Mesothelial cell of epicardium (in vitro differentiated cells): ENCODE data around the gene CLDN14. TPM values are rescaled to one million over a fixed set of nuclear protein-coding genes. Genes with fewer than 3 reads are reported as not detected.

Source experiments
- DNase-seq, 2 experiments: peaks; one replicate each; pipeline ENCODE4 v3.0.0; 2021; ENCODE audit warnings: low spot score in 2 of 2; ENCODE audit not compliant: unreplicated experiment in 2 of 2
- H3K27ac Mint-ChIP-seq: 2 replicates; pipeline ENCODE4 v1.8.0; 2021; ENCODE audit warnings: mixed read lengths
- H3K27me3 Mint-ChIP-seq: 2 replicates; pipeline ENCODE4 v1.8.0; 2021; ENCODE audit warnings: low read depth, mixed read lengths
- H3K36me3 Mint-ChIP-seq: 2 replicates; pipeline ENCODE4 v1.8.0; 2021; ENCODE audit warnings: mixed read lengths
- H3K4me1 Mint-ChIP-seq: 2 replicates; pipeline ENCODE4 v1.8.0; 2021; ENCODE audit warnings: mixed read lengths
- H3K4me3 Mint-ChIP-seq: 2 replicates; pipeline ENCODE4 v1.8.0; 2021; ENCODE audit warnings: mild to moderate bottlenecking, moderate library complexity, mixed read lengths
- H3K9me3 Mint-ChIP-seq: 2 replicates; pipeline ENCODE4 v1.8.0; 2021; ENCODE audit warnings: mixed read lengths
- total RNA-seq: library from RNA; stranded (reverse); gene quantifications from 3 replicates; pipeline ENCODE4 v1.2.1, GENCODE V29; 2021
- TF ChIP-seq, protein P1 (sequence below): fragments of 200-600 bp; sonication (generic); IDR thresholded peaks from one replicate; pipeline ENCODE4 v1.5.0; 2021; ENCODE audit warnings: antibody characterized with exemption; ENCODE audit not compliant: unreplicated experiment

CLDN14 gene
- total RNA-seq, 1 donor from 2014 or later: not detected

DNA sequence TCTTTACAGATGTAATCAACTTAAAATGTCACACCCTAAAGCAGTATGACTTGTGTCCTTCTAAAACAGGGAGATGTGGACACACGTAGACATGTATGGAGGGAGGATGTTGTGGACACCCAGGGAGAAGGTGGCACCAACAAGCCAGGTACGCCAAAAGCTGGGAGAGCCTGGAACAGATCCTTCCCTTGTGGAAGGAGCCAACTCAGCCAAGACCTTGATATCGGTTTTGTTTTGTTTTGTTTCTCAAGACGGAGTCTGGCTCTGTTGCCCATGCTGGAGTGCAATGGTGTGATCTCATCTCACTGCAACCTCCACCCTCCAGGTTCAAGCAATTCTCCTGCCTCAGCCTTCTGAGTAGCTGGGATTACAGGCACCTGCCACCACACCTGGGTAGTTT lies 49.1 kb downstream of the CLDN14 start:
- DNase-seq: no peak
- peaks cover 13% of the 10 kb centered on the region for H3K4me1 Mint-ChIP-seq

DNA sequence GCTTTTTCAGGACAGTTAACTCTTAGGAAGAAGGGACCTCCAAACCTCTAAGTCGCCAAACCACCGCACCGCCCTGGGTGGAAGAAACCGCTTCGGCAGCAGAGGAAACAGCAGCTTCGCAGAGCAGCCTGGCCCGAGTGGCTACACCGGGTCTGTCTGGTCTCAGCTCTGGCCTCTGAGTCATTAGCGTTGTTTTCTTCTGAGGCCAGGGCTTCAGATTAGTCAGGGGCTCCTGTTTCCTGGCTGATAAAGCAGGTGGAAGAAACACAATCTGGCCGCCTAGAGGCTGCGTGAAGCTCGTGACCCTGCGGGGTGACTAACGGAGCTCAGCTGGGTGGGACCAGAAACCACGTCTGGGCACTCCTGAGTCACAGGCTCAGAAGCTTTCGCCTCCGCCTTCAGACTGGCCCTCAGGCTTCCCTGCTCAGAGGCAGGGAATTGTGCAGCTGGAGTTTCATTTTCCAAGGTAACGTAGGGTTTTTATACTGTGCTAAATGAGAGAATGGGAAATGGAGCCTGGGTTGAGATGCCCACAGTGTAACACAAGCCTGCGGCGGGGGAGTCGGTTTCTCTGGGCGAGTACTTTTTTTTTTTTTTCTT lies 49.9 kb downstream of the CLDN14 start:
- Mint-ChIP-seq H3K27ac (peak overlapping the region; percentile 47), H3K4me3 (peak overlapping the region; percentile 30), H3K36me3 (no peaks in the 10 kb centered on the region), H3K27me3 (peaks cover 7% of the 10 kb centered on the region), H3K9me3 (no peaks in the 10 kb centered on the region), H3K4me1 (peaks cover 13% of the 10 kb centered on the region)
- peak in 1 of 2 experiments; percentile 46 for DNase-seq
- TF ChIP-seq, protein P1, sequence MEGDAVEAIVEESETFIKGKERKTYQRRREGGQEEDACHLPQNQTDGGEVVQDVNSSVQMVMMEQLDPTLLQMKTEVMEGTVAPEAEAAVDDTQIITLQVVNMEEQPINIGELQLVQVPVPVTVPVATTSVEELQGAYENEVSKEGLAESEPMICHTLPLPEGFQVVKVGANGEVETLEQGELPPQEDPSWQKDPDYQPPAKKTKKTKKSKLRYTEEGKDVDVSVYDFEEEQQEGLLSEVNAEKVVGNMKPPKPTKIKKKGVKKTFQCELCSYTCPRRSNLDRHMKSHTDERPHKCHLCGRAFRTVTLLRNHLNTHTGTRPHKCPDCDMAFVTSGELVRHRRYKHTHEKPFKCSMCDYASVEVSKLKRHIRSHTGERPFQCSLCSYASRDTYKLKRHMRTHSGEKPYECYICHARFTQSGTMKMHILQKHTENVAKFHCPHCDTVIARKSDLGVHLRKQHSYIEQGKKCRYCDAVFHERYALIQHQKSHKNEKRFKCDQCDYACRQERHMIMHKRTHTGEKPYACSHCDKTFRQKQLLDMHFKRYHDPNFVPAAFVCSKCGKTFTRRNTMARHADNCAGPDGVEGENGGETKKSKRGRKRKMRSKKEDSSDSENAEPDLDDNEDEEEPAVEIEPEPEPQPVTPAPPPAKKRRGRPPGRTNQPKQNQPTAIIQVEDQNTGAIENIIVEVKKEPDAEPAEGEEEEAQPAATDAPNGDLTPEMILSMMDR: no peak

More for the DNA sequence above, 49.1 kb downstream of the CLDN14 start:
- no peak overlapping the region for H3K27ac Mint-ChIP-seq
- TF ChIP-seq, protein P1: no peak
- H3K27me3 Mint-ChIP-seq: peaks cover 7% of the 10 kb centered on the region
- H3K4me3 Mint-ChIP-seq: no peak overlapping the region
- H3K9me3 Mint-ChIP-seq: no peaks in the 10 kb centered on the region
- H3K36me3 Mint-ChIP-seq: no peaks in the 10 kb centered on the region

DNA sequence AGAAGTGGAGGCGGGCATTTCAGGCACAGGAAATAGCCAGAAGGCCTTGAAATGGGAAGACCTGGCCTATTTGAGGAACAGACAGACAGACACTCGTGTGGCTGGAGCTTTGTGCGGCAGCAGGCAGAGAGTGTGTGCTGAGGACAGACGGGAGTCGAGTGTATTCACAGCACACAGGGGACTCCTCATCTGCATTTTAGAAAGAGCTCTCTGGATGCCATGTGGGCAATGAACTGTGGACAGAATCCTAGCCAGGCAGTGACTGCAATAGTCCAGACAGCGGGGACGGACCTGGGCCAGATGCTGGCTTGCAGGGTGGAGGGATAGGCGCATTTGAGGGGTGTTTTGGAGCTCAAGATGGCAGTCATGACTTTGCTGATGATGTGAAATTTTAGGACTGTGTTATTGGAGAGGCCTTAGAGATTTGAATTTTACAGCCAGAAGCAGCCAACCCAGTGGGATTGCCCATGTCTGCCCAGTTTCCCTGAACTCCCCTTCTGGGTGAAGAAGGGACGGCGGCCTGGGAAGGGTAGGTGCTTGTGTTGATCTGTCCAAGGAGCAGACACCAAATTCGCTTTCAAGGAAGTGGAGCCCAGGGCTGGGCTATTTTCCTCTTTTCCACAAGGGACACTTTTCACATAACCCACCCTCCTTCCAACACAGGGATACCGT lies 51.0 kb downstream of the CLDN14 start:
- Mint-ChIP-seq H3K4me3 (no peak overlapping the region), H3K27me3 (peaks cover 7% of the 10 kb centered on the region), H3K27ac (no peak overlapping the region), H3K9me3 (no peaks in the 10 kb centered on the region), H3K4me1 (peaks cover 6% of the 10 kb centered on the region), H3K36me3 (no peaks in the 10 kb centered on the region)
- TF ChIP-seq, protein P1: no peak
- DNase-seq: no peak

DNA sequence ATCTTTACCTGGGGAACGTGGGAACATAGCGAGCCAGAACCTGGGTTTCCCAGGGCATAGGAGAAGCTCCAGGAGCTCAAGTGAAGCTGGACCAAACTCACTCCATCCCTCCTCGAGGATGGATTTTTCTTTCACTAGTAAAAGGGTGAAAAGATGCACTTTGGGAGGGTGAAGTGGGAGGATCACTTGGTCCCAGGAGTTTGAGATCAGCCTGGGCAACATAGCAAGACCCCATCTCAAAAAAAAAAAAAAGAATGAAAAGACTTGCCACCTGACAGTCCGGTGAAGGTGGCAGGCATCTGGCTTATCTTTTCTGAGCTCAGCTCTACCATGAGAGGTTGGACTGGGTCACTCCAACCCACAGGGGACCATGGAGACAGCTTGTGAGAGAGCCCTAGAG lies 52.4 kb downstream of the CLDN14 start:
- H3K9me3 Mint-ChIP-seq: no peaks in the 10 kb centered on the region
- no peaks in the 10 kb centered on the region for H3K36me3 Mint-ChIP-seq
- H3K27me3 Mint-ChIP-seq: peaks cover 7% of the 10 kb centered on the region
- H3K4me1 Mint-ChIP-seq: peaks cover 6% of the 10 kb centered on the region
- H3K27ac Mint-ChIP-seq: no peak overlapping the region
- TF ChIP-seq, protein P1: no peak
- H3K4me3 Mint-ChIP-seq: no peak overlapping the region
- no peak for DNase-seq

DNA sequence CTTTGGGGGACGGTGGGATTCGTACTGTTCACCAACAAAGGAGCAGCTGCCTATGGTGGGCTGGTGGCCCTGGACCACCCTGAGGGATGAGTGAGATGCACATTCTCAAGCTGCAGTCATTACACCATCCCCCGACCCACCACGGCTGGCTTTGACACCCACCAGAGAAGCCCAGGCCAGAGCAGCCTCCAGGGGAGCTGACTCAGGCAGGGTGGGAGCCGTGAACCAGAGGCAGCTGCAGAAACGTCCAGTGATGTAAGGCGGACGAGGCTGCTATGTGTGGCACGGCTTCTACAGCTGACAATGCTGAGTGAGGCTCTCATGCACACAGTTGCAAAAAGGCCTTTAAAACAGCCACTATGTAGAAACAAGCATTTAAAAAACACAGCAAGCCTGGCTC lies 54.6 kb downstream of the CLDN14 start:
- H3K4me3 Mint-ChIP-seq: no peak overlapping the region
- peaks cover 6% of the 10 kb centered on the region for H3K4me1 Mint-ChIP-seq
- no peak overlapping the region for H3K27ac Mint-ChIP-seq
- no peaks in the 10 kb centered on the region for H3K9me3 Mint-ChIP-seq
- H3K36me3 Mint-ChIP-seq: no peaks in the 10 kb centered on the region
- no peak for DNase-seq
- H3K27me3 Mint-ChIP-seq: peaks cover 4% of the 10 kb centered on the region
- TF ChIP-seq, protein P1: no peak
